ENCODE results near the gene DDX42.

DDX42 gene

GRCh38 chr17:63764716-63765115 is 9.3 kb upstream of the DDX42 start:
- H3K36me3 ChIP-seq (ENCODE audit: insufficient read depth, low read length) = peaks cover 15% of the 10 kb centered on the region
- no peak overlapping the region for H3K9ac ChIP-seq (ENCODE audit: low read depth, low read length)

GRCh38 chr17:63766754-63767153 is 7.2 kb upstream of the DDX42 start:
- no peak overlapping the region for H3K9ac ChIP-seq (ENCODE audit: low read depth, low read length)
- no peaks in the 10 kb centered on the region for H3K9me3 ChIP-seq (ENCODE audit: control insufficient read depth, insufficient read depth, low read length)
- no peaks in the 10 kb centered on the region for H3K4me1 ChIP-seq (ENCODE audit: insufficient read depth, low read length)
- peaks cover 4% of the 10 kb centered on the region for H3K36me3 ChIP-seq (ENCODE audit: insufficient read depth, low read length)

More at GRCh38 chr17:63764716-63765115, 9.3 kb upstream of the DDX42 start:
- Histone ChIP-seq H3K9me3 (ENCODE audit: control insufficient read depth, insufficient read depth, low read length) (no peaks in the 10 kb centered on the region), H3K4me1 (ENCODE audit: insufficient read depth, low read length) (no peaks in the 10 kb centered on the region)

GRCh38 chr17:63768433-63768832 is 5.5 kb upstream of the DDX42 start:
- H3K36me3 ChIP-seq (ENCODE audit: insufficient read depth, low read length) = peaks cover 4% of the 10 kb centered on the region
- H3K4me1 ChIP-seq (ENCODE audit: insufficient read depth, low read length) = no peaks in the 10 kb centered on the region
- no peak overlapping the region for H3K9ac ChIP-seq (ENCODE audit: low read depth, low read length)
- H3K9me3 ChIP-seq (ENCODE audit: control insufficient read depth, insufficient read depth, low read length) = no peaks in the 10 kb centered on the region

- peaks cover 4% of the 10 kb centered on the region for H3K4me1 ChIP-seq (ENCODE audit: insufficient read depth, low read length)
- H3K9me3 ChIP-seq (ENCODE audit: control insufficient read depth, insufficient read depth, low read length) = no peaks in the 10 kb centered on the region
- H3K9ac ChIP-seq (ENCODE audit: low read depth, low read length) = peak overlapping the region; percentile 78
- 0 out of 2 replicates have a peak, but pooled peaks cover 3% of the 10 kb centered on the region for H3K36me3 ChIP-seq (ENCODE audit: insufficient read depth, low read length)
Observed at GRCh38 chr17:63772801-63773271, 1.1 kb upstream of the DDX42 start.

GRCh38 chr17:63773272-63774140 is 464 bp upstream of the DDX42 start, which contains the start of gene CCDC47:
TSS of gene CCDC47 (minus strand) at chr17:63773597. CDS start at chr17:63766175, 7,422 bp downstream.
- H3K36me3 ChIP-seq (ENCODE audit: insufficient read depth, low read length) = 0 out of 2 replicates have a peak, but pooled peaks cover 5% of the 10 kb centered on the region
- H3K9me3 ChIP-seq (ENCODE audit: control insufficient read depth, insufficient read depth, low read length) = no peaks in the 10 kb centered on the region
- peaks cover 4% of the 10 kb centered on the region for H3K4me1 ChIP-seq (ENCODE audit: insufficient read depth, low read length)
- H3K9ac ChIP-seq (ENCODE audit: low read depth, low read length) = peak within 1 kb of the TSS; percentile 78

- Histone ChIP-seq H3K9ac (ENCODE audit: low read depth, low read length) (peak overlapping the region; percentile 78), H3K4me1 (ENCODE audit: insufficient read depth, low read length) (peaks cover 4% of the 10 kb centered on the region), H3K9me3 (ENCODE audit: control insufficient read depth, insufficient read depth, low read length) (no peaks in the 10 kb centered on the region), H3K36me3 (ENCODE audit: insufficient read depth, low read length) (peaks cover 10% of the 10 kb centered on the region; the same call in 1 of the 2 replicates)
Observed at GRCh38 chr17:63774969-63775265, 947 bp downstream of the DDX42 start.

- H3K4me1 ChIP-seq (ENCODE audit: insufficient read depth, low read length) = peaks cover 4% of the 10 kb centered on the region
- peaks cover 10% of the 10 kb centered on the region; the same call in 1 of the 2 replicates for H3K36me3 ChIP-seq (ENCODE audit: insufficient read depth, low read length)
- H3K9ac ChIP-seq (ENCODE audit: low read depth, low read length) = peak overlapping the region; percentile 78
- no peaks in the 10 kb centered on the region for H3K9me3 ChIP-seq (ENCODE audit: control insufficient read depth, insufficient read depth, low read length)
Observed at GRCh38 chr17:63775420-63775819, 1.4 kb downstream of the DDX42 start.

- no peak overlapping the region for H3K9ac ChIP-seq (ENCODE audit: low read depth, low read length)
- peaks cover 10% of the 10 kb centered on the region; the same call in 1 of the 2 replicates for H3K36me3 ChIP-seq (ENCODE audit: insufficient read depth, low read length)
- peaks cover 3% of the 10 kb centered on the region for H3K4me1 ChIP-seq (ENCODE audit: insufficient read depth, low read length)
- no peaks in the 10 kb centered on the region for H3K9me3 ChIP-seq (ENCODE audit: control insufficient read depth, insufficient read depth, low read length)
Observed at GRCh38 chr17:63780507-63780906, 6.5 kb downstream of the DDX42 start.

- Histone ChIP-seq H3K36me3 (ENCODE audit: insufficient read depth, low read length) (peaks cover 10% of the 10 kb centered on the region; the same call in 1 of the 2 replicates), H3K4me1 (ENCODE audit: insufficient read depth, low read length) (no peaks in the 10 kb centered on the region; the same call in 1 of the 2 replicates), H3K9me3 (ENCODE audit: control insufficient read depth, insufficient read depth, low read length) (no peaks in the 10 kb centered on the region), H3K9ac (ENCODE audit: low read depth, low read length) (no peak overlapping the region)
Observed at GRCh38 chr17:63780928-63781327, 7.0 kb downstream of the DDX42 start.

GRCh38 chr17:63783522-63783921 is 9.6 kb downstream of the DDX42 start:
- H3K4me1 ChIP-seq (ENCODE audit: insufficient read depth, low read length) = no peaks in the 10 kb centered on the region
- no peak overlapping the region for H3K9ac ChIP-seq (ENCODE audit: low read depth, low read length)
- H3K9me3 ChIP-seq (ENCODE audit: control insufficient read depth, insufficient read depth, low read length) = no peaks in the 10 kb centered on the region
- peaks cover 11% of the 10 kb centered on the region for H3K36me3 ChIP-seq (ENCODE audit: insufficient read depth, low read length)

- no peak overlapping the region for H3K9ac ChIP-seq (ENCODE audit: low read depth, low read length)
- H3K4me1 ChIP-seq (ENCODE audit: insufficient read depth, low read length) = no peaks in the 10 kb centered on the region
- H3K36me3 ChIP-seq (ENCODE audit: insufficient read depth, low read length) = peaks cover 19% of the 10 kb centered on the region
- H3K9me3 ChIP-seq (ENCODE audit: control insufficient read depth, insufficient read depth, low read length) = no peaks in the 10 kb centered on the region
Observed at GRCh38 chr17:63785556-63785955, 11.6 kb downstream of the DDX42 start.

- Histone ChIP-seq H3K9me3 (ENCODE audit: control insufficient read depth, insufficient read depth, low read length) (no peaks in the 10 kb centered on the region), H3K36me3 (ENCODE audit: insufficient read depth, low read length) (peaks cover 19% of the 10 kb centered on the region), H3K9ac (ENCODE audit: low read depth, low read length) (no peak overlapping the region), H3K4me1 (ENCODE audit: insufficient read depth, low read length) (no peaks in the 10 kb centered on the region)
Observed at GRCh38 chr17:63786117-63786516, 12.1 kb downstream of the DDX42 start.

GRCh38 chr17:63786971-63787711 is 13.2 kb downstream of the DDX42 start:
- Histone ChIP-seq H3K9ac (ENCODE audit: low read depth, low read length) (no peak overlapping the region), H3K9me3 (ENCODE audit: control insufficient read depth, insufficient read depth, low read length) (no peaks in the 10 kb centered on the region), H3K36me3 (ENCODE audit: insufficient read depth, low read length) (peaks cover 24% of the 10 kb centered on the region), H3K4me1 (ENCODE audit: insufficient read depth, low read length) (no peaks in the 10 kb centered on the region)

GRCh38 chr17:63790057-63790456 is 16.1 kb downstream of the DDX42 start:
- Histone ChIP-seq H3K9me3 (ENCODE audit: control insufficient read depth, insufficient read depth, low read length) (no peaks in the 10 kb centered on the region; the same call in 1 of the 2 replicates), H3K36me3 (ENCODE audit: insufficient read depth, low read length) (peaks cover 48% of the 10 kb centered on the region), H3K9ac (ENCODE audit: low read depth, low read length) (no peak overlapping the region)

More at GRCh38 chr17:63790057-63790456, 16.1 kb downstream of the DDX42 start:
- no peaks in the 10 kb centered on the region for H3K4me1 ChIP-seq (ENCODE audit: insufficient read depth, low read length)
